HG03457 (cell line): ENCODE data around the gene YIPF2.
A peak's percentile ranks its signal among the peaks of the same experiment; 100 is the strongest.
"Not testable (repeated sequence)": the region's sequence is repeated elsewhere in the genome, so short reads cannot be mapped to it uniquely, and the experiment has no call there.

Experiments
- ATAC-seq: cut with Tn5 transposase; IDR thresholded peaks from one replicate; pipeline ENCODE4 v1.9.1; 2021; ENCODE audit warnings: moderate number of reproducible peaks; ENCODE audit not compliant: unreplicated experiment

The YIPF2 gene

DNA sequence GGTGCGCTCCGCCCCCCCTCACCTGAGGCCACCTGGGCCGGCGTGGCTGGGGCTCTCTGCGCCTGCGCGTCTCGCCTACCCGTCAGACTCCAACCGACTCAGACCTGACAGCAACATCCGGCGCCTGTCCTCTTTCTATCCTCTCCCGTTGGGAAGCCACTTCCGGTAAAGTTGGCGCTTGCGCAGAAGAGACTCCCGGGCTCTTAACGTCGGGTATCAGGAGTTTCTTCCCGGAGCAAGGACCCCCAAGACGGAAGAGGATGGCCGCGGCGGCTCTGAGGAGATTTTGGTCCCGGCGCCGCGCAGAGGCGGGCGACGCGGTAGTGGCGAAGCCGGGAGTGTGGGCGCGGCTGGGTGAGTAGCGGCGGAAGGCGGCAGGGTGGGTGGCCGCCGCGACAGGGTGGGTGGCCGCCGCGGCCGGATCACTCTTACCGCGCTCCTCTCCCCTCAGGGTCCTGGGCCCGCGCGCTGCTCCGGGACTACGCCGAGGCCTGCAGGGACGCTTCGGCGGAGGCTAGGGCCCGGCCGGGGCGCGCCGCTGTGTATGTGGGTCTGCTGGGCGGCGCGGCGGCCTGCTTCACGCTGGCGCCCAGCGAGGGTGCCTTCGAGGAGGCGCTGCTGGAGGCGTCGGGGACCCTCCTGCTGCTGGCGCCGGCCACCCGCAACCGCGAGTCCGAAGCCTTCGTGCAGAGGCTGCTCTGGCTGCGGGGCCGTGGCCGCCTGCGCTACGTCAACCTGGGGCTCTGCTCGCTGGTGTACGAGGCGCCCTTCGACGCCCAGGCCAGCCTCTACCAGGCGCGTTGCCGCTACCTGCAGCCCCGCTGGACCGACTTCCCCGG, at the start of gene YIPF2, which contains the start of gene TIMM29:
Gene YIPF2, minus strand, starts transcription at position 77 of the 839 bp plus-strand sequence. CDS start 229 bp downstream, outside the sequence.
Gene TIMM29, plus strand, starts transcription at position 249 of the 839 bp plus-strand sequence. Its CDS starts 12 bp downstream, at position 261.
- ATAC-seq: peak; percentile 59

DNA sequence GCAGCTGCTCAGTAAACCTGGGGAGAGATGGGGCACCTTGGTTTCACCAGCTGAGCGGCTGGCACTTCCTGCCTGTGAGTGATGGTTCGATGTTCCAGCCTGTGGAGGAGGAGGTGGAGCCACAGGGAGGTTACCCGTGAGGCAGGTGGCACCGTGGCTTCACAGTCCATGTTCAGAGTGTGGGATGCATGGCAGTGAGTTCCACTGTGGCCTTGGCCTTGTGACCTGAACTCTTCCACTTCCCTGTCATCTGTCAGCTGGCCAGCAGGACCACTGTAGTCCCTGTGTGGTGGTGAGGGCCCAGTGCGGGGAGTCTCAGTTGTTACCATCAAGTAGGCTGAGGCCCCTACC, 49.3 kb upstream of the YIPF2 start:
- no peak for ATAC-seq

DNA sequence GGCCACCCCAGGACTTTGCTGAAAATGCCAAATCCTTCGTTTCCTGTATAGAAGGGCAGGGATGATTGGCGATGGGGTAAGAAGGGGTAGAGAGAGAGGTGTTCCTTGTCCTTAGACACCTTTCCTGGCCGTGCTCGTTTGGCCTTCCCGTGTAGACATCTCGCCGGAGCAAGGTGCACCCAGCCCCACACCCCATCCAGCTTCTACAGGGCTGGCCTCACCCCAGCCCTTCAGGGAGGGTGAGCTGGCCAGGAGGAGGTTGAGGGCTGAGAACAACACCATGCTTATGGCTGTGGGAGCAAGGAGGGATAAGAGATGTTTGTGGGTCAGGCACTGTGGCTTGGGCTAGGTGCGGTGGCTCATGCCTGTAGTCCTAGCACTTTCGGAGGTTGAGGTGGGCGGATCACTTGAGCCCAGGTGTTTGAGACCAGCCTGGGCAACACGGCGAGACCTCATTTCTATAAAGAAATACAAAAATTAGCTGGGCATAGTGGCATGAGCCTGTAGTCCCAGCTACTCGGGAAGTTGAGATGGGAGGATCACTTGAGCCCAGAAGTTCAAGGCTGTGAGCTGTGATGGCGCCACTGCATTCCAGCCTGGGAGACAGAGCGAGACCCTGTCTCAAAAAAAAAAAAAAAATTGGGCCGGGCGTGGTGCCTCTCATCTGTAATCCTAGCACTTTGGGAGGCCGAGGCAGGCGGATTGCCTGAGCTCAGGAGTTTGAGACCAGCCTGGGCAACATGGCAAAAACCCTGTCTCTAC, 47.9 kb upstream of the YIPF2 start:
- no peak for ATAC-seq

DNA sequence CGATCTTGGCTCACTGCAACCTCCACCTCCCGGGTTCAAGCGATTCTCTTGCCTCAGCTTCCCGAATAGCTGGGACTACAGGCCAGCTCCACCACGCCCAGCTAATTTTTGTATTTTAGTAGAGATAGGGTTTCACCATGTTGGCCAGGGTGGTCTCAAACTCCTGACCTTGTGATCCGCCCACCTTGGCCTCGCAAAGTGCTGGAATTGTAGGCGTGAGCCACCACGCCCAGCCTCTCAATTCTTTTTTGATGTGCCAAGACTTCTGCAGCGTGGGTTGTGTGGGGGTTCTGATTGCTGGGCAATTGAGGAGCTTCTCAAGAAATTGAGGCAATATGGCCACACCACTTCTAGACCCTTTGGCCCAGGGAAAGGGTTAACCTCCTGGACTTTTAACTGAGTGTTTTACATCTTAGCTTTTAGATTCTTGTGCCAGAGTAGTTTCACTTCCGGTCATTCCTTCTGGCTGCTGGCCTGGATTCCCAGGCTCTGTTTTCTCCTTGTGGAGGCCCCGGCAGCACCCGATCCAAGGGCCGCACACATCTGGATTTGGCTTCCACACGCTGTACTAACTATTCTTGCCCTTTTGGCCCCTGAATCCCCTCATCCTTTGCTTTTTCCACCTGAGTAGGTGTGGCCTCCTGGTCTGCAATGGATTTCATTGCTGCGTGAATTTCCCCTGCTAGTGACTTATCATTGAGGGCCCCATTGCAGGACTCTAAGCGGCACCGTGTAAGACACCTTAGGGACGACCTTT, 47.1 kb upstream of the YIPF2 start:
- no peak for ATAC-seq

DNA sequence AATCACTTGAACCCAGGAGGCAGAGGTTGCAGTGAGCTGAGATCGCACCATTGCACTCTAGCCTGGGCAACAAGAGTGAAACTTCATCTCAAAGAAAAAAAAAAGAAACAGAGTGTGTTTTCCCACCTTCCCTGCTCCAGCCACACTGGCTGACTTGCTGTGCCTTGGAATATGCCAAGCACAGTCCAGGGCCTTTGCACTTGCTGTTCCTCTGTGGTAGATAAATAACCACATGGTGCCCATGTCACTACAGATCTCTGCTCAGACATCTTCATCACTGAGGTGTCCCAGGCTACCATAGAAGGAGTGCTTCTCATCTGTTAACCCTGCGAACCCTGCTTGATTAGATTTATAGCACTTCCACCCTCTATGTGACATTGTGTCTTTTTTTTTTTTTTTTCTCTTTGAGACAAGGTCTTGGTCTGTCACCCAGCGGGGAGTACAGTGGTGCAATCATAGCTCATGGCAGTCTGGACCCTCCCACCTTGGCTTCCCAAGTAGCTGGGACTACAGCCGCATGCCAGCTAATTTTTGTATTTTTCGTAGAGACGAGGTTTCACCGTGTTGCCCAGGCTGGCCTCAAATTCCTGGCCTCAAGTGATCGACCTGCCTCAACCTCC, 42.8 kb upstream of the YIPF2 start:
- ATAC-seq: no peak

DNA sequence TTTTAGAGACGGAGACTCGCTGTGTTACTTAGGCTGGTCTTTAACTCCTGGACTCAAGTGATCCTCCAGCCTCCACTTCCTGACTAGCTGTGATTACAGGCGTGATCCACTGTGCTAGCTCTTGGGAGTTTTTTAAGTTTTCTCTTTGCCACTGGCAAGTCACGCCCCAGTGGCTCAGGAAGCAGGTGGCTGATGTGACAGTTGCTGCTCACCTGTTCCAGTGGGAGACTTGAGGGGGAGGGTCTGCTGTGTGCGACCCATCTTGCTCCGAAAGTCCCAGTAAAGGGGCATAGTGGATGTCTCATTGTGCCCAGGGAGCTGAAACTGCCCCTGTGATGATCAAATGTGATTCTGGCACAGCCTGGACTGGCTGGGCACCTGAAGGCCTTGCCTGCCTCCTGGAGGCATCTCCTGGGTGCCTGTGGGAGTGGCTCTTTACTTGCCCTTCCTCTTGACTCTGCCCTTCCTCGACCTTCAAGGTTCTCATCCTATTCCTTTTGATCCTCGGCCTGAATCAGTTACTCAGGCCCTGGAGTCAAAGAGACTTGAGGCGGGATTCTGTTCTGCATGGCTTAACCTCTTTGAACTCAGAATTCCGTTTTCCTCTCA, 40.2 kb upstream of the YIPF2 start:
- ATAC-seq: no peak

DNA sequence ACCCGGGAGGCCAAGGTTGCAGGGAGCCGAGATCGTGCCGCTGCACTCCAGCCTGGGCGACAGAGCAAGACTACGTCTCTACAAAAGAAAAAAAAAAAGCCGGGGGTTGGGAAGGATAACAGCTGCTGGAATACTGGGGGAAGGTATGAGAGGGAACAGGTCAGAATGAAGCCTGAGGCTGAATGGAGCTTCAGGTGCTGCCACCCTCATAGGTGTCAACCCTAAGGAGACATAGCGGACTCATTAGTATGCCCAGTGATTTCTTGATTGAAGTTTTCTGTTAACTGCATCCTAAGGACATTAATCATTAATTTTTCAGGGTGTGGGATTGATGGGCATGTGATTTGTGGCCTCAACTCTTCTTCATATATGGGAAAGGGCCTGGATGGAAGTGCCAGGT, 38.4 kb upstream of the YIPF2 start:
- no peak for ATAC-seq

DNA sequence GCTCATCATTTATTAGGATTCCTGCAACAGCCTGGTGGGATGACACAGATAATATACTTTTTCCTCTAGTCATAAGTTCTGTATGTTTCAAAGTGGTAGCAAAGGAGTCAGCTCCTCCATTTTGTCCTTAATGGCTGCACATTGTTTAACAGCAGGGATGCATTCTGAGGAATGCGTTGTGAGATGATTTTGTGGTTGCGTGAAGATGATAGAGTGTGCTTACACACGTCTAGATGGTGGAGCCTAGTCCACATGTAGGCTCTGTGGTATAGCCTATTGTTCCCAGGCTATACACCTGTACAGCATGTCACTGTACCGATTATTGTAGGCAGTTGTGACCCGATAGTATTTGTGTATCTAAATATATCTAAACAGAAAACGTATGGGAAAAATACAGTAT, 37.0 kb upstream of the YIPF2 start:
- ATAC-seq: no peak

DNA sequence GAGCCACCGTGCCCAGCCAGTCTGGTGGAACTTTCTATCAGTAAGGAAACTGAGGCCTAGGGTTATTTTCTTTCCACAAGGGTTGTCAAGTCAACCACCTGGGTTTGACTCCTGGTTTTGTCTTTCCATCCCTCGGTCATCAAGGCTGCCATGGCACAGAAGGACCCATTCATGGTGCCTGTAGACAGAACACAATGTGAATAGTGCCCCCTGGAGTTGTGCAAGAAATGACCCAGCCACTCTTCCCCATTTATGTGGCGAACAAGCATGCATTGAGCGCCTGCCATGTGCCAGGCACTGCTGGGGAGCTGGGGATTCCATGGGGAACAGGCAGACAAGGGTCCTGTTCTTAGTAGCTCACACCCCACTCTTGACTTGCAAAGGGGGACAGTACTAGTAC, 36.5 kb upstream of the YIPF2 start:
- ATAC-seq: no peak

DNA sequence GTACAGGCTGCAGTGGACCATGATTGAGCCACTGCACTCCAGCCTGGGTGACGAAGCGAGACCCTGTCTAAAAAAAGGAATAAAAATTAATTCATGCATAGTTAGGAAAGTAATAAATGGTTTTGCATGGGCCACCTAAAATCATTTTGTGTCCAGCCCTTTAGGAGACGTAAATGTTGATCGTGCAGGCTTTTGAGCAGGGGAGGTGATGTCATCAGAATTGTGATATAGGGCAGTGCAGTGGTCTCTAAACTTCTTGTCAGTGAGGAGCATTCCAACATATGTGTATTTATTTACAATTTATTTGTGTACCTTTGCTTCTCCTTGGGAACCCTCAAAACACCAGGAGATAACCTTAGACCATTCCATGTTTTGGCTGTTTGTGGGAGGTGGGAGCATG, 35.4 kb upstream of the YIPF2 start:
- ATAC-seq: no peak

DNA sequence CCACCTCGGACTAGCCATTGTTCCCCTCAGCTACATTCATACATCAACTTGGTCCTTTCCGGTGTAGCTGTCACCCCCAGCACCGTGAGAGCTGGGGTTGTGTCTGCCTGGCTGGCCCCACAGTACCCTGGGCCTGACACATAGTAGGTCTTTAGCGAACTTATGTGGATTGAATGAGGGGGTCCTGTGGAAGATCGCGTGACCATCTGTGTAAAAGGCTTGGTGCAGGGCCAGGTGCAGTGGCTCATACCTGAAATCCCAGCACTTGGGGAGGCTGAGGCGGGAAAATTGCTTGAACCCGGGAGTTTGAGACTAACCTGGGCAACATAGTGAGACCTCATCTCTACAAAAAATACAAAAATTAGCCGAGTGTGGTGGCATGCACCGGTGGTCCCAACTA, 34.4 kb upstream of the YIPF2 start:
- ATAC-seq: no peak

DNA sequence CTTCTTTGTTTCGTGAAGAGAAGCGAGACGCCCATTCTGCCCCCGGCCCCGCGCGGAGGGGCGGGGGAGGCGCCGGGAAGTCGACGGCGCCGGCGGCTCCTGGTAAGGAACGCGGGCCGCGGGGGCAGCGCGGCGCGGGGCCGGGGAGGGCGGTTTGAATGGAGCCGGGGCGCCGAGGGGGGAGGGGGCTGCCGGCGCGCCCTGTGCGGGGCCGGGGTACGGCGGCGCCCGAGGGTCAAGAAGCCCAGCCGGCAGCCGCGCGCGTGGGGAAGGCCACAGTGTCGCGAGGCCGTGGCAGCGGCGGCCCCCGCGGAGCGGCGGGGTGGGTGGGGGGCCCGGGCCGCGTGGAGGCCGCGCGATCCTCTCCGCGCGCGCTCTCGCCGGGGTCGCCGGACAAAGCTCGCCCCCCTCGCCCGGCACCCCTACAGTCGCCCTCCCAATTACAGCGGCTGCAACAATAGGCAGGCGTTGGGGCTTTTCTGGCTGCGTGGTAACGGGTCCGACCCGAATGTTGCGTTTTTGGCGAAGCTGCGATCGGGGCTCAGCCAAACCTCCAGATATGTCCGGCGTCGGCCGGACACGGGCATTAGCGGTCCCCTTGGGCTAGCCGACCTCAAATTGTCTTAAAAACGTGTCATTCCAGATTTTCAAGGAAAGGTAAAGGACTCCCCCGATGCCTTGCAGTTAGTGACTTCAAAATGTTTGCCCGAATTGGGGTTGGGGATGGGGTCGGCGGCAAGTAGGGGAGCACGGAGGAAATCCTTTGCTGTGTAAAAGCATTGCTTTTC, 32.8 kb upstream of the YIPF2 start:
- ATAC-seq: peak; percentile 25

DNA sequence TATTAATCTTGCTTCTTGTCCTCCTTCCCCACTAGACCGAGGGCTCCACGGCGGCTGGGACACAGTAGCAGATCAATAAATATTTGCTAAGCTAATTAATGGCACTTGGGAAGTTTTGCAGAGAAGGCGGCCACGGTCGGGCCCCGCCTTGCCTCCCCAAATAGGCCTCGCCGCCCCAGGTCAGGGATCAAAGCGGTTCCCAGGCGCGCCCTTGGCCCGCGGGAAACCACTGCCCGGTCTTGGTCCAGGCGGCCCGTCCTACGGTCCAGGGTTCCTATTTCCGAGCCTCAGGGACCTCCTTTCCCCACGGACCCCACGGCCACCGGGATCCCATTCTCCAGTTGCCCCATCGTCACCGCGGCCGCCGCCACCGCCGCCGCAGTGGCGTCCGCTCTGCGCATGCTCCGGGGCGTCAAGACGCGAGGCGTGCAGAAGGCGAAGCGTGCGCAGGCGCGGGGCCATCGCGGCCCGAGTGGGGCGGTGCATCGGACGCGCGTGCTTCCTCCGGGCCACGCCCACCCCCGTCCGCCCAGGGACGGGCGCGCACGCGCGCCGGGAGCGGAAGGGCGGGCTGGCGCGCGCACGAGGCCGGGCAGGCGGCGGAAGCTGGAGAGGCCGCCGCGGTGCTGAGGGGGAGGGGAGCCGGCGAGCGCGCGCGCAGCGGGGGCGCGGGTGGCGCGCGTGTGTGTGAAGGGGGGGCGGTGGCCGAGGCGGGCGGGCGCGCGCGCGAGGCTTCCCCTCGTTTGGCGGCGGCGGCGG, 32.1 kb upstream of the YIPF2 start, which contains the start of gene SMARCA4:
Gene SMARCA4, plus strand, starts transcription at position 717 of the 759 bp plus-strand sequence. CDS start 23,122 bp downstream, outside the sequence.
- peak; percentile 63 for ATAC-seq

DNA sequence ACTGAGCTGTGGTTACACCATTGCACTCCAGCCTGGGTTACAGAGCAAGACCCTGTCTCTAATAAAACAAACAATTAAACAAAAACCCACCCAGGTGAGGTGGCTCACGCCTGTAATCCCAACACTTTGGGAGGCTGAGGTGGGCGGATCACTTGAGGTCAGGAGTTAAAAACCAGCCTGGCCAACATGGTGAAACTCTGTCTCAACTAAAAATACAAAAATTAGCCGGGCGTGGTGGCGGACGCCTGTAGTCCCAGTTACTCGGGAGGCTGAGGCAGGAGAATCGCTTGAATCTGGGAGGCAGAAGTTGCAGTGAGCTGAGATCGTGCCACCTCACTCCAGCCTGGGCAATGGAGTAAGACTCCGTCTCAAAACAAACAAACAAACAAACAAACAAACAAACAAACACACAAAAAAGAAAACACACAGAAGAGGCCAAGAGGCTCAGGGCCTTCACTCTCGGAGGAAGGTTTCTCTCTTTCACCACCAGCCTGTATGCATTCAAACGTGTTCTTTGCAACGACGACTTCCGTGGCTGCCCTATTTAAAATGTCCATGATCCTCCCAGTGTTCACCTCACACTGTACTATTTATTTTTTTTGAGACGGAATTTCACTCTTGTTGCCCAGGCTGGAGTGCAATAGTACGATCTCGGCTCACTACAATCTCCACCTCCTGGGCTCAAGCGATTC, 31.0 kb upstream of the YIPF2 start:
- ATAC-seq: not testable (repeated sequence)

DNA sequence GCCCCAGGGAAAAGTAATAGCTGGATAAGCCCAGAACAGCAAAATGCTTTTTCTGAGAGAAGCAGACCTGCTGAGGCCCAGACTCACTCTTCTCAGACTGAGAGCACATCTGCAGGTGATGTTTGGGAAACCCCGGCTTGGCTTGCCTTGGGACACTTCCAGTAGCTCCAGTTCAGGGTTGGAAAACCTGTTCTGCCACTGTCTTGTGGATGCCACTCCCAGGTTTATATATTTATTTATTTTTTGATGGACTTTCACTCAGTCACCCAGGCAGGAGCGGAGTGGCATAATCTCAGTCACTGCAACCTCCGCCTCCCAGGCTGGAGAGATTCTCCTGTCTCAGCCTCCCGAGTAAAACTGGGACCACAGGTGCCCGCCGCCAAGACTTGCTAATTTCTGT, 24.4 kb upstream of the YIPF2 start:
- no peak for ATAC-seq

DNA sequence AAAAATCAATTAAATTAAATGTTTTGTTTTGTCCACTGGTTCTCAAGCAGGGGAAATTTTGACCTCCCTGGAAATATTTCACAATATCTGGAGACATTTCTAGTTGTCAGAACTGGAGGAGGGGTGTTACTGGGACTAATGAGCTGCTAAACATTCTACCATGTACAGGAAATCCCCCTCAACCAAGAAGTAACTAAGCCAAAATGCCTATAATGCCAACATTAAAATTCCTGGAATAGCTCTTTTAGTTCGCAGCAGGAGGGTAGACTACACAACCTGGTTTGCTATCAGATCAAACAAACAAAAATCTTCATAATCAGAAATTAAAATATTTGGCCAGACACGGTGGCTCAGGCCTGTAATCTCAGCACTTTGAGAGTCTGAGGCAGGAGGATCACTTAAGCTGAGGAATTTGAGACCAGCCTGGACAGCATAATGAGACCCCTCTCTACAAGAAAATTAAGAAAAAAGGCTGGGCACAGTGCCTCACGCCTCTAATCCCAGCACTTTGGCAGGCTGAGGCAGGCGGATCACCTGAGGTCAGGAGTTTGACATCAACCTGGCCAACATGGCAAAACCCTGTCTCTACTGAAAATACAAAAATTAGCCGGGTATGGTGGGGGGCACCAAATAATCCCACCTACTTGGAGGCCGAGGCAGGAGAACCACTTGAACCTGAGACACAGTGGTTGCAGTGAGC, 18.7 kb upstream of the YIPF2 start:
- ATAC-seq: no peak

DNA sequence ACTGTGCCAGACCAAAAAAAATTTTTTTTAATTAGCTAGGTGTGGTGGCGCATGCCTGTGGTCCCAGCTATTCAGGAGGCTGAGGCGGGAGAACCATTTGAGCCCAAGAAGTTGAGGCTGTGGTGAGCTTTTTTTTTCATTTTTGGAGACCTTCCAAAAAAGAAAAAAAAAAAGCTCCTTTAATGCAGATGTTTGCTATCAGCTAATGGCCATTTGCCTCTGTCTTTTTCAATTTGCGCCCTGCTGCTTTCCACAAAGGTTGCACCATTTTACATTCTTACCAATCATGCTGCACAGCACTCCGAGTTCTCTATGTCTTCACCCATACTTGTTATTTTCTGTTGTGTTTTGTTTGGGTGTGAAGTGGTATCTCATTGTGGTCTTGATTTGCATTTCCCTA, 16.8 kb upstream of the YIPF2 start:
- ATAC-seq: no peak

DNA sequence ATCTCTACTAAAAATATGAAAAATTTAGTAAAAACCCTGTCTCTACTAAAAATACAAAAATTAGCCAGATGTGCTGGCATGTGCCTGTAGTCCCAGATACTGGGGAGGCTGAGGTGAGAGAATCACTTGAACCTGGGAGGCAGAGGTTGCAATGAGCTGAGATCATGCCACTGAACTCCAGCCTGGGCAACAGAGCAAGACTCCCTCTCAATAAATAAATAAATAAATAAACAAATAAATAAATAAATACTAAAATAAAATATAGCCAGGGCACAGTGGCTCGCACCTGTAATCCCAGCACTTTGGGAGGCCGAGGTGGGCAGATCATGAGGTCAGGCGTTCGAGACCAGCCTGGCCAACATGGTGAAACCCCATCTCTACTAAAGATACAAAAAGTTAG, 15.0 kb upstream of the YIPF2 start:
- not testable (repeated sequence) for ATAC-seq
